CD4-positive, alpha-beta T cell (primary cell): ENCODE data around the gene TMEM198. TPM values are rescaled to one million over a fixed set of nuclear protein-coding genes. Genes with fewer than 3 reads are reported as not detected.

Experiments used
- ATAC-seq: fragments of 200-7000 bp; cut with Tn5 transposase; one replicate; pipeline ENCODE4 v1.10.0; 2022; ENCODE audit warnings: mild to moderate bottlenecking; ENCODE audit not compliant: poor library complexity
- CTCF ChIA-PET: fragments of 350-600 bp; sonication (Branson Sonifier 250); formaldehyde crosslinking; loops from one replicate; lab custom pipeline; 2021; ENCODE audit warnings: antibody characterized with exemption, inconsistent platforms; lab: Charles Lee
- POLR2A ChIA-PET: fragments of 350-600 bp; sonication (Branson Sonifier 250); formaldehyde crosslinking; loops from one replicate; lab custom pipeline; 2021; ENCODE audit warnings: antibody characterized with exemption, inconsistent platforms; lab: Charles Lee
- DNase-seq, 14 experiments: peaks; one replicate each; pipeline ENCODE4 v3.0.0-alpha.2; 2013 to 2020; ENCODE audit warnings: mixed read lengths in 2 of 14
- H3K27ac ChIP-seq, 2 donors: one replicate each; pipeline versions ENCODE4 v1.5.1 to v1.7.0; 2013; ENCODE audit warnings: low read length in 2 of 2, low read depth in 1 of 2, mild to moderate bottlenecking in 1 of 2
- H3K27me3 ChIP-seq, 2 experiments: 1 replicate in 1 of 2; 2 replicates in 1 of 2; pipeline versions ENCODE4 v1.6.1 to v1.7.0; 2013; ENCODE audit warnings: low read length in 2 of 2, control low read depth in 1 of 2, mild to moderate bottlenecking in 1 of 2, moderate library complexity in 1 of 2; ENCODE audit not compliant: insufficient read depth in 2 of 2, control insufficient read depth in 1 of 2
- H3K36me3 ChIP-seq: one replicate; pipeline ENCODE4 v1.6.1; 2013; ENCODE audit warnings: low read length, control low read depth; ENCODE audit not compliant: insufficient read depth
- H3K4me1 ChIP-seq: one replicate; pipeline ENCODE4 v1.6.1; 2013; ENCODE audit warnings: low read length, control low read depth; ENCODE audit not compliant: insufficient read depth
- H3K4me3 ChIP-seq: one replicate; pipeline ENCODE4 v1.5.1; 2013; ENCODE audit warnings: mild to moderate bottlenecking, low read length, moderate library complexity
- H3K9me3 ChIP-seq, 2 experiments: 1 replicate in 1 of 2; 2 replicates in 1 of 2; pipeline versions ENCODE4 v1.6.1 to v1.7.0; 2013; ENCODE audit warnings: low read length in 2 of 2, mild to moderate bottlenecking in 2 of 2, control low read depth in 1 of 2, moderate library complexity in 1 of 2; ENCODE audit not compliant: control insufficient read depth in 1 of 2, insufficient read depth in 1 of 2
- H3K27ac Mint-ChIP-seq: one replicate; pipeline ENCODE4 v1.8.0; 2020; ENCODE audit warnings: mixed read lengths
- H3K27me3 Mint-ChIP-seq: one replicate; pipeline ENCODE4 v1.8.0; 2021; ENCODE audit warnings: mixed read lengths
- H3K36me3 Mint-ChIP-seq: one replicate; pipeline ENCODE4 v1.8.0; 2021; ENCODE audit warnings: low read depth, mixed read lengths
- H3K4me1 Mint-ChIP-seq: one replicate; pipeline ENCODE4 v1.8.0; 2021; ENCODE audit warnings: low read depth, mixed read lengths
- H3K4me3 Mint-ChIP-seq: one replicate; pipeline ENCODE4 v1.8.0; 2020; ENCODE audit warnings: mild to moderate bottlenecking, mixed read lengths
- H3K9me3 Mint-ChIP-seq: one replicate; pipeline ENCODE4 v1.8.0; 2020; ENCODE audit warnings: mixed read lengths
- CTCF ChIP-seq: fragments of 200-600 bp; IDR thresholded peaks from one replicate; pipeline ENCODE4 v1.8.0; 2022; ENCODE audit warnings: antibody characterized with exemption, mild to moderate bottlenecking
- intact Hi-C, 2 experiments: fragments of 100-400 bp; cut with DNase I in 1 of 2; cut with micrococcal nuclease in 1 of 2; formaldehyde crosslinking; loops; one replicate each; pipeline versions ENCODE4 v1.15.1 to v1.9.0; 2023 to 2025; cut with DNase I, micrococcal nuclease
- total RNA-seq, 174 experiments: library from RNA in 2 of 174; stranded (reverse) in 2 of 174; gene quantifications; one replicate each; pipeline ENCODE4 v1.2.3 and lab custom pipeline; 2021 to 2026

TMEM198 gene
- total RNA-seq, 2 experiments from 2014 or later = 0.47 to 0.91 TPM

DNA sequence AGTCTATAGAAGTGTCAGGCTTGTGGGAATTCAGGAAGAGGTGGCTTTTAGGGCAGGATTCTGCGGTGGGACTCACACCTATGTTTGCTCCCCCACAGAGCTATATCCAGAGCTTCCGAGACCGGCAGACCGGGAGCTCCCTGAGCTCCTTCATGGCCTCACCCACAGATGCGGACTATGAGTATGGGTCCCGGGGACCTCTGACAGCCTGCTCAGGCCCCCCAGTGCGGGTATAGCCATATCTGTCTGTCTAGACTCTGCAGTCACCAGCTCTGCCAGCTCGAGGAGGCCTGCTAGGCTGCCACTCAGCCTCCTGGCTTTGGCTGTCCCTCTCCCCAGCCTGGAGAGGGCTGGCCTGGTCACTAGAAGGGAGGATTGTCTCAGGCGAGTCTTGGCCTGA is 5.8 kb downstream of the TMEM198 start:
- Mint-ChIP-seq H3K27ac (no peak overlapping the region), H3K4me1 (peaks cover 21% of the 10 kb centered on the region), H3K27me3 (peaks cover 45% of the 10 kb centered on the region), H3K36me3 (no peaks in the 10 kb centered on the region), H3K4me3 (no peak overlapping the region), H3K9me3 (no peaks in the 10 kb centered on the region)
- DNase-seq (no peak), ATAC-seq (no peak)
- Histone ChIP-seq H3K36me3 (no peaks in the 10 kb centered on the region), H3K4me3 (no peak overlapping the region), H3K9me3 (peaks cover 0 to 31% of the 10 kb centered on the region in 2 experiments), H3K4me1 (peaks cover 24% of the 10 kb centered on the region), H3K27me3 (peaks cover 28 to 34% of the 10 kb centered on the region in 2 experiments), H3K27ac (no peak overlapping the region)
- ChIA-PET POLR2A (no interaction called here), CTCF (no interaction called here)
- intact Hi-C loops = loop anchor here in 1 of 2 experiments (10.0 kb wide), 4 partner anchors 255 to 985 kb away; partner anchors contain the start of genes CNOT9, USP37 and ZFAND2B
- no peak for TF ChIP-seq CTCF

GRCh38 chr2:219551441-219552381 is 7.9 kb downstream of the TMEM198 start:
- peaks cover 33 to 43% of the 10 kb centered on the region in 2 experiments for H3K27me3 ChIP-seq
- CTCF ChIA-PET = interaction anchor here (1.0 to 3.1 kb wide), 4 partner anchors 9 to 163 kb away, joined by 3 to 9 read pairs (median 3); partner anchors contain the start of gene STK11IP
- POLR2A ChIA-PET = interaction anchor here (0.6 to 2.0 kb wide), 3 partner anchors 8 to 273 kb away, joined by 3 to 17 read pairs (median 4); partner anchors contain the start of genes CHPF, DNAJB2 and TMEM198
- ATAC-seq = peak; percentile 19
- no peaks in the 10 kb centered on the region for H3K36me3 Mint-ChIP-seq
- intact Hi-C loops = loop anchor here (1.0 kb wide), 2 partner anchors 10 to 46 kb away; partner anchors contain the start of gene STK11IP (in 1 of the 2)
- no peak overlapping the region for H3K27ac Mint-ChIP-seq
- H3K27ac ChIP-seq = no peak overlapping the region
- H3K27me3 Mint-ChIP-seq = peaks cover 55% of the 10 kb centered on the region
- H3K36me3 ChIP-seq = no peaks in the 10 kb centered on the region
- peak in 2 of 14 experiments; percentile 18 to 35 for DNase-seq
- peaks cover 17% of the 10 kb centered on the region for H3K4me1 Mint-ChIP-seq
- peak overlapping the region; percentile 46 for H3K4me3 ChIP-seq
- H3K4me3 Mint-ChIP-seq = peak overlapping the region; percentile 86
- TF ChIP-seq CTCF = no peak
- H3K4me1 ChIP-seq = peaks cover 24% of the 10 kb centered on the region
- no peaks in the 10 kb centered on the region for H3K9me3 Mint-ChIP-seq
- H3K9me3 ChIP-seq = peaks cover 0 to 31% of the 10 kb centered on the region in 2 experiments

DNA sequence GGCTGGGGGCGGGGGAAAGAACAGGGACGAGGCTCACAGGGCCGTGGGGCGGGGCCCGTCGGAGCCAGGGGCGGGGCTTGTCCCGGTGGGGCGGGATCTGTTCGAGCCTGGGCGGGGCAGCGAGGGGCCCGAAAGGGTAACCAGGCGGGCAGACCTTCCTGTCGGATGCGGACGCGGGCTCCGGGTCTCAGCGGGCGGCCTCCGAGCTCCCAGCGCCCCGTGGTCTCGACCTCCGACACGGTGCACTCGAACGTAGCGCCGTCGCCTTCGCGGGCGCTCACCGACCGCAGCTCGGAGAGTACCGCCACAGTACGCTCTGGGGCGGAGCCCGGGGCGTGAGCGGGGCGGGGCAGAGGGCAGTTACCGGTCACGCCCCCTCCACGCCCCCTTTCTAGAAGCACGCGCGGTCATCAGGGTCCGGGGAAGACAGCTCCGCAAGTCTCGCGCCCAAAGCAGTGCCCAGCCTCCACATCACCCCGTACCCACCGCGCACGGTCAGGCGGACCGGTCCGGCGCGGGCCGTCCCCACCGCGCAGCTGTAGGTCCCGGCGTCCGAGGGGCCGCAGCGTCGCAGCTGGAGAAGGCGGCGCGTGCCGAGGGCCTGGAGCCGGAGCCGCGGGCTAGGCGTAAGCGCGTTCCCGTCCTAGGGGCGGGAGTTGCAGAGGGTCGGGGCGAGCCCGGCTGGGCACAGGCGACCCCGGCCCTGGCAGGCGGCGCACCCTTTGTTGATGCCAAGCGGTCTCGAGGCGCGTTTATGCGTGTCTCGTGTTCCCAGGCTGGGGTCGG is 8.7 kb downstream of the TMEM198 start:
- CTCF ChIA-PET = interaction anchor here (1.0 to 3.1 kb wide), 4 partner anchors 10 to 164 kb away, joined by 3 to 9 read pairs (median 3); partner anchors contain the start of gene STK11IP
- Histone ChIP-seq H3K27me3 (peaks cover 33 to 50% of the 10 kb centered on the region in 2 experiments), H3K36me3 (no peaks in the 10 kb centered on the region), H3K4me3 (peak overlapping the region; percentile 46), H3K27ac (no peak overlapping the region), H3K4me1 (peaks cover 24% of the 10 kb centered on the region), H3K9me3 (peaks cover 0 to 31% of the 10 kb centered on the region in 2 experiments)
- DNase-seq (peak; percentile 53 to 90 (median 73)), ATAC-seq (peak; percentile 85)
- no peak for TF ChIP-seq CTCF
- intact Hi-C loops = loop anchor here (1.0 kb wide), 2 partner anchors 11 to 45 kb away; partner anchors contain the start of gene STK11IP (in 1 of the 2)
- Mint-ChIP-seq H3K9me3 (no peaks in the 10 kb centered on the region), H3K27me3 (peaks cover 58% of the 10 kb centered on the region), H3K4me3 (peak overlapping the region; percentile 86), H3K36me3 (no peaks in the 10 kb centered on the region), H3K27ac (no peak overlapping the region), H3K4me1 (peaks cover 17% of the 10 kb centered on the region)
- POLR2A ChIA-PET = interaction anchor here (0.6 to 2.0 kb wide), 3 partner anchors 9 to 273 kb away, joined by 3 to 17 read pairs (median 4); partner anchors contain the start of genes CHPF, DNAJB2 and TMEM198
